IPS-18a (cell line): ENCODE results near the gene TERB2.

ENCODE experiments used
- H3K27ac ChIP-seq: one replicate; pipeline ENCODE4 v1.5.1; 2013; ENCODE audit warnings: low read length
- H3K27me3 ChIP-seq: one replicate; pipeline ENCODE4 v1.6.1; 2013; ENCODE audit warnings: mild to moderate bottlenecking, low read length; ENCODE audit not compliant: control insufficient read depth, insufficient read depth
- H3K36me3 ChIP-seq: one replicate; pipeline ENCODE4 v1.6.1; 2013; ENCODE audit warnings: low read depth, low read length; ENCODE audit not compliant: control insufficient read depth
- H3K4me1 ChIP-seq: one replicate; pipeline ENCODE4 v1.6.1; 2013; ENCODE audit warnings: low read depth, low read length; ENCODE audit not compliant: control insufficient read depth
- H3K4me3 ChIP-seq: one replicate; pipeline ENCODE4 v1.5.1; 2013; ENCODE audit warnings: low read length
- H3K9ac ChIP-seq: one replicate; pipeline ENCODE4 v1.6.1; 2013; ENCODE audit warnings: mild to moderate bottlenecking, low read length, moderate library complexity
- H3K9me3 ChIP-seq: one replicate; pipeline ENCODE4 v1.6.1; 2013; ENCODE audit warnings: low read depth, low read length; ENCODE audit not compliant: control insufficient read depth

Gene TERB2

GRCh38 chr15:45027220-45027619 lies 70.7 kb downstream of the TERB2 start:
- no peaks in the 10 kb centered on the region for H3K27me3 ChIP-seq
- peaks cover 15% of the 10 kb centered on the region for H3K36me3 ChIP-seq
- peaks cover 7% of the 10 kb centered on the region for H3K4me1 ChIP-seq
- H3K9ac ChIP-seq = no peak overlapping the region
- no peaks in the 10 kb centered on the region for H3K9me3 ChIP-seq
- no peak overlapping the region for H3K27ac ChIP-seq
- no peak overlapping the region for H3K4me3 ChIP-seq
